Measurements from ENCODE around the gene ITPKB. TPM values are rescaled to one million over a fixed set of nuclear protein-coding genes. Genes with fewer than 3 reads are reported as not detected.

Gene ITPKB
- total and polyA plus RNA-seq, 7 donors, result 1.4 to 80.9 (median 52.4) TPM

DNA sequence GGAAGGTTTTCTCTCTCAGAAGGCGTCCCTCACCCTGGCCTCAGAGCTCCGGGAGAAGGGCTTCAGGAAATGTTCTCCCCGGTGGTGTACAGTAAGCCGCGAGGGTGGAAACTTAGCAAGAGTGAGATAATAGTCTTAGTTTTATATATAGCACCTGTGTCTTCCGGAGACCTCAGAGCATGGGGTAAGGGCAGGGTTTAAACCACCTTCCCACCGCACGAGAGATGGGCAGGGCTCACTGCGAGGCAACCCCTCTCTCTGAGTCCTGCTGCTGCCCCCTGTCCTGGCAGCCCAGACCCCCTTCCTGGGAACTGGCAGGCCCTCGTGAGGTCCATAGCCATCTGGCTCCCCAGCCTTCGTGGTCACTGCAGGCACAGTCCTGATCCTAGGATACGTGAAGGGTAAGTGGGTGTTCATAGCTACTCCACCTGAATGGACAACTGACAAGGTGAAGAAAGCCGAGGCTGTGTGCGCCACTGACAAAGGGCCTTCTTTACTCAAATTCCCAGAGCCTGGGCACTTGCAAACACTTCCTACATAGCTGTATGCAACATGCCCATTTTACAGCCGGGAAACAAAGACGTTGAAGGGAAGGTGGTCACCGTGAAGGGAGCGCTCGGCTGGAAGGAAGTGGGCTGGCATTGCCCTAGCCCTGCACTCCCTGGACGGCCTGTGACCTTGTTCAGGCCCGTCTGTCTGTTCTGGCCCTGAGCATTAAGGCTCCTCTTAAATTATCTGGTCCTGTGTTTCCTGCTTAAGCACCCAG lies 26.9 kb downstream of the ITPKB start:
- 54 to 82% methylated on average over 21 of the region's 21 CpGs for WGBS, 2 donors
- intact Hi-C loops (cut with DNase I), result no loop called here
- DNase-seq, result no peak
- peak overlapping the region in 1 of 4 donors; percentile 57 for H3K27ac ChIP-seq
- peaks cover 0 to 90% (median 76%) of the 10 kb centered on the region in 4 donors for H3K4me1 ChIP-seq
- H3K9me3 ChIP-seq, result no peaks in the 10 kb centered on the region
- no peaks in the 10 kb centered on the region for H3K27me3 ChIP-seq
- H3K4me3 ChIP-seq, result no peak overlapping the region
- TF ChIP-seq POLR2A (IDR thresholded peaks at IDR 0.05), result no peak
- no peak for TF ChIP-seq POLR2AphosphoS5 (IDR thresholded peaks at IDR 0.05)
- TF ChIP-seq EP300 (IDR thresholded peaks at IDR 0.05), result no peak
- TF ChIP-seq, protein P1, sequence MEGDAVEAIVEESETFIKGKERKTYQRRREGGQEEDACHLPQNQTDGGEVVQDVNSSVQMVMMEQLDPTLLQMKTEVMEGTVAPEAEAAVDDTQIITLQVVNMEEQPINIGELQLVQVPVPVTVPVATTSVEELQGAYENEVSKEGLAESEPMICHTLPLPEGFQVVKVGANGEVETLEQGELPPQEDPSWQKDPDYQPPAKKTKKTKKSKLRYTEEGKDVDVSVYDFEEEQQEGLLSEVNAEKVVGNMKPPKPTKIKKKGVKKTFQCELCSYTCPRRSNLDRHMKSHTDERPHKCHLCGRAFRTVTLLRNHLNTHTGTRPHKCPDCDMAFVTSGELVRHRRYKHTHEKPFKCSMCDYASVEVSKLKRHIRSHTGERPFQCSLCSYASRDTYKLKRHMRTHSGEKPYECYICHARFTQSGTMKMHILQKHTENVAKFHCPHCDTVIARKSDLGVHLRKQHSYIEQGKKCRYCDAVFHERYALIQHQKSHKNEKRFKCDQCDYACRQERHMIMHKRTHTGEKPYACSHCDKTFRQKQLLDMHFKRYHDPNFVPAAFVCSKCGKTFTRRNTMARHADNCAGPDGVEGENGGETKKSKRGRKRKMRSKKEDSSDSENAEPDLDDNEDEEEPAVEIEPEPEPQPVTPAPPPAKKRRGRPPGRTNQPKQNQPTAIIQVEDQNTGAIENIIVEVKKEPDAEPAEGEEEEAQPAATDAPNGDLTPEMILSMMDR (IDR thresholded peaks at IDR 0.05), result no peak
- no peaks in the 10 kb centered on the region for H3K36me3 ChIP-seq

DNA sequence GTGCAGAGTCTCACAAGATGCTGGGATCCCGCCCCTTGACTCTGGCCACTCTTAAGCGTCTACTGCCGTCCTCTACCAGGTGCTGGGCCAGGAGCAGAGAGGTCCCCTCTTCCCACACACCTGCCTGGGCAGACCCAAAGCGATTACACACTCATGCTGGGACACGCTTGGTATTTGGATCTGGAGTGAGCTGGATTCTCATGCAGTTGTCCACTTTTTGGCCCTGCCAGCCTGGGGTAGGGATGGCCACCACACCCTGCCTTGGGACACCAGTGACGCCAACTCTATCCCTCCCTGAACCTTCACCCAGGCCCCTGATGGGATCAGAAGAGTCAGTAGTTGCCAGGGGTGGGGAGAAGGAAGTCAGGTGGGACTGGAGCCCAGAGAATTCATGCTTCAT lies 28.6 kb downstream of the ITPKB start:
- H3K27ac ChIP-seq, result peak overlapping the region in 1 of 4 donors; percentile 77
- intact Hi-C loops (cut with DNase I), result no loop called here
- TF ChIP-seq EP300 (IDR thresholded peaks at IDR 0.05) (no peak), POLR2A (IDR thresholded peaks at IDR 0.05) (no peak), POLR2AphosphoS5 (IDR thresholded peaks at IDR 0.05) (no peak)
- TF ChIP-seq, protein P1 (IDR thresholded peaks at IDR 0.05), result no peak
- no peaks in the 10 kb centered on the region for H3K36me3 ChIP-seq
- H3K27me3 ChIP-seq, result no peaks in the 10 kb centered on the region
- peaks cover 0 to 89% (median 76%) of the 10 kb centered on the region in 4 donors for H3K4me1 ChIP-seq
- WGBS, 2 donors, result 68 to 88% methylated on average over 6 of the region's 6 CpGs
- no peak for DNase-seq
- no peaks in the 10 kb centered on the region for H3K9me3 ChIP-seq
- H3K4me3 ChIP-seq, result no peak overlapping the region

DNA sequence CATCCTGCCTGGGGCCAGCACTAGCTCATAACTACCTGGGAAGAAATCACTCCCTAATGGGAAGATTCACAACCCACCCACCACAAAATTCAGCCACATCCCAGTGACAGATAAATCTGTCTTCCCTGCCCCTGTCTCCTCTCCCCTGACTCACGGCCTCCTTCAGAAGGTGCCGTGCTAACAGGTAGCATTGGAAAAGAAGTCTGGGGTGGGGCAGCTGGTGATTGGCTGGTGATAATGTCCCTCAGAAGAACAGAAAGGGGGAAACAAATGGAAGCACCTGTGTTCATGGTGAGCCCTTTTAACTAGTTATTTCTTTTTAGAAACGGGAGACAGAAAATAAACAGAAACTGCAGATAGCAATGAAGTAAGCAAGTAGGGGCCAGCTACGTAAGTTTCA lies 29.1 kb downstream of the ITPKB start:
- Histone ChIP-seq H3K27me3 (no peaks in the 10 kb centered on the region), H3K4me3 (no peak overlapping the region), H3K4me1 (peaks cover 0 to 89% (median 82%) of the 10 kb centered on the region in 4 donors), H3K36me3 (no peaks in the 10 kb centered on the region), H3K27ac (peak overlapping the region in 1 of 4 donors; percentile 77), H3K9me3 (no peaks in the 10 kb centered on the region)
- no peak for DNase-seq
- 63 to 92% methylated on average over 4 of the region's 4 CpGs for WGBS, 2 donors
- intact Hi-C loops (cut with DNase I), result loop anchor here (10.0 kb wide), 1 partner anchor 115 kb away; no protein-coding TSS in a partner anchor
- TF ChIP-seq POLR2A (IDR thresholded peaks at IDR 0.05) (no peak), EP300 (IDR thresholded peaks at IDR 0.05) (no peak)

DNA sequence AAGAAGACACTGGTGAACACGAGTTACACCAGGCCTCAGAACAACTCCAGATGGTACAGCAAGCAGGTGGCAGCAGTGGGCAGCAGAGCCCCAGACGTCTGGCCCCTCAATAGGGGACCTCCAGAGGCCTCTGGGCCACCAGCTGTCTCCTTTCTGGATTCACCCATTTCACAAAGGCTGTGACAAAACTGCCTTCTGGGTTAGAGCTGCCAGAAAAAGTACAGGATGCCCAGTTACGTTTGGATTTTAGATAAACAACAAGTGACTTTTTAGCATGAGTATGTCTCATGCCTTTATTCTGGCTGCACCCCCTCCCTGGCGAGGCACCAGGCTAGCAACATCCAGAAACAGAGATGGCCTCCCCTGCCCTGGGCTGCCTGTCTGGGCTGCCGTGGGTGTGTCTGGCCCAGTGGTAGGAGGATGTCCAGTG lies 30.1 kb downstream of the ITPKB start:
- TF ChIP-seq POLR2A (IDR thresholded peaks at IDR 0.05) (no peak), EP300 (IDR thresholded peaks at IDR 0.05) (peak in 1 of 4 donors; percentile 83), POLR2AphosphoS5 (IDR thresholded peaks at IDR 0.05) (peak in 3 of 4 donors; percentile 3 to 29 (median 4))
- TF ChIP-seq, protein P1 (IDR thresholded peaks at IDR 0.05), result no peak
- DNase-seq, result no peak
- Histone ChIP-seq H3K4me3 (no peak overlapping the region), H3K36me3 (no peaks in the 10 kb centered on the region), H3K4me1 (peaks cover 0 to 90% (median 88%) of the 10 kb centered on the region in 4 donors), H3K27ac (peak overlapping the region in 1 of 4 donors; percentile 77), H3K27me3 (no peaks in the 10 kb centered on the region), H3K9me3 (no peaks in the 10 kb centered on the region)
- intact Hi-C loops (cut with DNase I), result loop anchor here (10.0 kb wide), 1 partner anchor 116 kb away; no protein-coding TSS in a partner anchor
- 52 to 78% methylated on average over 5 of the region's 5 CpGs for WGBS, 2 donors

DNA sequence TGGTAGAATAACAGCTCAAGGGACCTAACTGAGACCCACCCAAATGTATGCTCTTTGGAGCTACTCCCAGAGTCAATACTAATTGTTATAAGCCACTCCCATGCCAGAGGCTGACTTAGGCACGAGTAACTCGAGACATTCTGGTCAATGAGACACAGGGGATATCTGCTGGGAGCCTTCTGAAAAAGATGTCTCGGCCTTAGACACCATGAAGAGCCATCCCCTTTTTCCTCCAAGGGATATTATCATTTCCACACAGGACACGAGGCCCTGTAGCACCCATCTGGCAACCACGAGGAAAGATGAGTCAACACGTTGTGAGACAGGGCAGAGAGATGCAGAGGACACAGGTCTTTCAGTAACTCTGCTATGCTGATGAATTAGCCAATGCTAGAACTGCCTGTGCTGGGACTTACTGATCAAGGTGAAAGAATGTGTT lies 30.7 kb downstream of the ITPKB start:
- peaks cover 0 to 90% (median 87%) of the 10 kb centered on the region in 4 donors for H3K4me1 ChIP-seq
- no peaks in the 10 kb centered on the region for H3K27me3 ChIP-seq
- peak; percentile 84 for DNase-seq
- intact Hi-C loops (cut with DNase I), result loop anchor here (10.0 kb wide), 1 partner anchor 116 kb away; no protein-coding TSS in a partner anchor
- WGBS, 2 donors, result 34 to 41% methylated on average over 6 of the region's 6 CpGs
- TF ChIP-seq POLR2AphosphoS5 (IDR thresholded peaks at IDR 0.05), result peak; percentile 57 to 83 (median 72)
- peak in 3 of 4 donors; percentile 35 to 77 (median 45) for TF ChIP-seq EP300 (IDR thresholded peaks at IDR 0.05)
- TF ChIP-seq POLR2A (IDR thresholded peaks at IDR 0.05), result no peak
- TF ChIP-seq, protein P1 (IDR thresholded peaks at IDR 0.05), result no peak
- H3K9me3 ChIP-seq, result no peaks in the 10 kb centered on the region
- no peaks in the 10 kb centered on the region for H3K36me3 ChIP-seq
- H3K4me3 ChIP-seq, result no peak overlapping the region
- H3K27ac ChIP-seq, result peak overlapping the region in 1 of 4 donors; percentile 77
